Stimulated activated naive B cell treated with anti-CD40 and anti-IgM and Interleukin-4, amounts not matched to agents 10 μg/mL and 1 μg/mL and 100 μg/mL, for 72 hours (primary cell): Measurements from ENCODE around the gene RHBDD1.

ENCODE experiments used
- ATAC-seq, 2 donors: fragments of 150-1000 bp; cut with Tn5 transposase; replicated peaks; 2 replicates each; pipeline ENCODE4 v1.10.0; 2021; ENCODE audit warnings: moderate library complexity in 1 of 2
- DNase-seq: peaks from one replicate; pipeline ENCODE4 v3.0.0; 2021
- H3K27ac Mint-ChIP-seq: one replicate; pipeline ENCODE4 v1.8.0; 2022; ENCODE audit warnings: mild to moderate bottlenecking, mixed read lengths
- H3K27me3 Mint-ChIP-seq, 2 donors: one replicate each; pipeline ENCODE4 v1.8.0; 2022; ENCODE audit warnings: mixed read lengths in 2 of 2
- H3K36me3 Mint-ChIP-seq, 2 donors: one replicate each; pipeline ENCODE4 v1.8.0; 2022; ENCODE audit warnings: mixed read lengths in 2 of 2, mild to moderate bottlenecking in 1 of 2
- H3K4me1 Mint-ChIP-seq, 2 donors: one replicate each; pipeline ENCODE4 v1.8.0; 2022; ENCODE audit warnings: mixed read lengths in 2 of 2, mild to moderate bottlenecking in 1 of 2
- H3K4me3 Mint-ChIP-seq, 2 donors: one replicate each; pipeline ENCODE4 v1.8.0; 2022; ENCODE audit warnings: mild to moderate bottlenecking in 2 of 2, mixed read lengths in 2 of 2, moderate library complexity in 1 of 2
- H3K9me3 Mint-ChIP-seq, 2 donors: one replicate each; pipeline ENCODE4 v1.8.0; 2022; ENCODE audit warnings: mixed read lengths in 2 of 2, mild to moderate bottlenecking in 1 of 2

RHBDD1 gene

GRCh38 chr2:226796012-226796839 is 39.6 kb upstream of the RHBDD1 start:
- ATAC-seq (no peak), DNase-seq (no peak)
- no peak overlapping the region for H3K27ac Mint-ChIP-seq
- no peak overlapping the region for H3K4me3 Mint-ChIP-seq
- H3K4me1 Mint-ChIP-seq: peaks cover 21 to 57% of the 10 kb centered on the region in 2 donors
- H3K27me3 Mint-ChIP-seq: no peaks in the 10 kb centered on the region
- H3K9me3 Mint-ChIP-seq: no peaks in the 10 kb centered on the region
- peaks cover 4 to 13% of the 10 kb centered on the region in 2 donors for H3K36me3 Mint-ChIP-seq

GRCh38 chr2:226796840-226797288 is 39.0 kb upstream of the RHBDD1 start:
- no peak overlapping the region for H3K27ac Mint-ChIP-seq
- H3K36me3 Mint-ChIP-seq: peaks cover 4 to 13% of the 10 kb centered on the region in 2 donors
- DNase-seq: no peak
- H3K4me1 Mint-ChIP-seq: peaks cover 25 to 63% of the 10 kb centered on the region in 2 donors
- ATAC-seq: no peak
- no peaks in the 10 kb centered on the region for H3K27me3 Mint-ChIP-seq
- peak overlapping the region in 1 of 2 donors; percentile 65 for H3K4me3 Mint-ChIP-seq
- no peaks in the 10 kb centered on the region for H3K9me3 Mint-ChIP-seq

DNA sequence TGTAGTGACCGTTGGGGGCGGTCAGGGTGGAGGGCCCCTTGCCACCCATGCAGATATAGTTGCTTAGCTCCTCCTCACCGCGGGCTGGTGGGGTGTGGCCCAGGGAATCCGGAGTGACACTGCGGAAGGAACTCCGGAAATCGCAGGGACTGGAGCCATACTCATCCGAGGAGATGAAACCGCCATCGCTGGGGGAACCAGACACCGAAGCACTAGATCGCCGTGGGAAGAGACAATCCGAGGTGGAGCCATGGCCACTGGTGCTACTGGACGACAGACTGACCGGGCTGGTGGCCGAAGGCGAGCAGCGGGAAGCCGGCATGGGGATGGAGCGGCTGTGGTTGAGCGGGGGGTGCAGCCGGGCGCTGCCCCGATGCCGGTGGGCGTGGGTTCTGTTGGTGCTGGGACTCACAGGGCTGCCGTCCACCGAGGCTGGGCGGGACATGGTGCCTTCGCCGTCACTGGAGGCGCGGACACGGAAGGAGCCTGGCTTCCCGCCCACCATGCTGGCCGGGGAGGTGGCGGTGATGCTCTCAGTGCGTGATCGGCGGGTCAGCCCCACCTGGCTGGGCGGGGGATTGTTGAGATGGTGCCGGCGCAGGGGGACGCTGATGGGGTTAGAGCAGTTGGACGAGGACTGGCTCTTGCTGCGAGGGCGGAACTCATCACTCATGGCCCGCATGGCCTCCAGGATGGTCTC is 38.4 kb upstream of the RHBDD1 start:
- DNase-seq (no peak), ATAC-seq (no peak)
- Mint-ChIP-seq H3K9me3 (no peaks in the 10 kb centered on the region), H3K4me1 (peaks cover 20 to 59% of the 10 kb centered on the region in 2 donors), H3K4me3 (peak overlapping the region; percentile 14 to 87), H3K27ac (peak overlapping the region; percentile 77), H3K27me3 (no peaks in the 10 kb centered on the region), H3K36me3 (peaks cover 4 to 13% of the 10 kb centered on the region in 2 donors)

DNA sequence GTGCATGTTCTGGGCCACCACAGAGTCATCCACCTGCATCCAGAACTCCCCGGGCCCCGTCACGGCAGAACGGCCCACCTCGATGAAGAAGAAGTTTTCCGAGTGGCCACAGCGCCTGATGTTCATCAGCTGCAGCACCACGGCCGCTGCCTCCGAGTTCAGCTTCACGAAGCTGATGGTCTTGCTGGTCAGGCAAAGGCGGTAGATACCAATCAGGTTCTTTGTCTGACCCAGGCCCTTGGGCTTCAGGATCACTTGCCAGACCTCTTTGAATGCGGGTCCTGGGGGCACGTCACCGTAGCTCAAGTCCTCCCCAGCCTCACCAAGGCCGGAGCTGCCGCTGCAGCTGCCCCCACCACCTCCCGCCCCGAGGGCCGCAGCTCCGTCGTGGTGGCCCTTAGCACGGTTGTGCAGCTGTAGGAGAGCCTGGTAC is 37.8 kb upstream of the RHBDD1 start:
- ATAC-seq (no peak), DNase-seq (no peak)
- H3K4me1 Mint-ChIP-seq: peaks cover 20 to 59% of the 10 kb centered on the region in 2 donors
- H3K9me3 Mint-ChIP-seq: no peaks in the 10 kb centered on the region
- H3K36me3 Mint-ChIP-seq: peaks cover 4 to 13% of the 10 kb centered on the region in 2 donors
- no peaks in the 10 kb centered on the region for H3K27me3 Mint-ChIP-seq
- H3K4me3 Mint-ChIP-seq: peak overlapping the region; percentile 84 to 87
- peak overlapping the region; percentile 71 for H3K27ac Mint-ChIP-seq

DNA sequence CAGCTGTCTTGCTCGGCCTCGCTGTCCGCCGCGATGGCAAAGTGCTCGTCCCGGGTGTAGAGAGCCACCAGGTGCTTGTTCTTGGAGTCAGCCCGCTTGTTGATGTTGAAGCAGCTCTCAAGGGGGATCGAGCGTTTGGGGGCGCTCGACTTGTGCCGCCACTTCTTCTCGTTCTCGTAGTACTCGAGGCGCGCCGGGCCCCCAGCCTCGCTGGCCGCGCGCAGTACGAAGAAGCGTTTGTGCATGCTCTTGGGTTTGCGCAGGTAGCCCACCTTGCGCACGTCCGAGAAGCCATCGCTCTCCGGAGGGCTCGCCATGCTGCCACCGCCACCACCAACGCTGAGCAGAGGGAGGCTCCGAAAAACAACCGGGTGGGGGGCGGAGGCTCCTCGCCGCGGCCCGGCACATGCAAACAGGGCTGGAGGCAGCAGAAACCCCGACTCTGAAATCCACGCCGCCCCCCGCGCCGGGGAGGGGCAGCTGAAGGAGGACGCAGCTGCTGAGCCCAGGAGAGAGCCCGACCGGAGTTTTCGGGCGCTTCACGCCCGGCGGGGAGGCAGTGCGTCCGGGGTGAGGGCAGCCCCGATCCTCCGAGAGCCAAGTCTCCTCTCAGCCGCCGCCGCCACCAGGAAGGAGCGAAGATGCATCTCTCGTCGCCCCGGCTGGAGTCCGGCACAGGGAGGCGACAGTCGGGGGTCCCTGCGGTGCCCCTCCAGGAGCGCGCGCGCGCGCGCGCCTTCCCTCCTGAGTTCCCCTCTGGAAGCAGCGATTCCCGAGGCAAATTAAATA is 37.2 kb upstream of the RHBDD1 start:
- Mint-ChIP-seq H3K27me3 (no peaks in the 10 kb centered on the region), H3K9me3 (no peaks in the 10 kb centered on the region), H3K27ac (peak overlapping the region; percentile 71), H3K36me3 (peaks cover 4 to 13% of the 10 kb centered on the region in 2 donors), H3K4me3 (peak overlapping the region; percentile 84 to 87), H3K4me1 (peaks cover 20 to 59% of the 10 kb centered on the region in 2 donors)
- peak; percentile 46 for DNase-seq
- peak; percentile 31 to 33 for ATAC-seq

DNA sequence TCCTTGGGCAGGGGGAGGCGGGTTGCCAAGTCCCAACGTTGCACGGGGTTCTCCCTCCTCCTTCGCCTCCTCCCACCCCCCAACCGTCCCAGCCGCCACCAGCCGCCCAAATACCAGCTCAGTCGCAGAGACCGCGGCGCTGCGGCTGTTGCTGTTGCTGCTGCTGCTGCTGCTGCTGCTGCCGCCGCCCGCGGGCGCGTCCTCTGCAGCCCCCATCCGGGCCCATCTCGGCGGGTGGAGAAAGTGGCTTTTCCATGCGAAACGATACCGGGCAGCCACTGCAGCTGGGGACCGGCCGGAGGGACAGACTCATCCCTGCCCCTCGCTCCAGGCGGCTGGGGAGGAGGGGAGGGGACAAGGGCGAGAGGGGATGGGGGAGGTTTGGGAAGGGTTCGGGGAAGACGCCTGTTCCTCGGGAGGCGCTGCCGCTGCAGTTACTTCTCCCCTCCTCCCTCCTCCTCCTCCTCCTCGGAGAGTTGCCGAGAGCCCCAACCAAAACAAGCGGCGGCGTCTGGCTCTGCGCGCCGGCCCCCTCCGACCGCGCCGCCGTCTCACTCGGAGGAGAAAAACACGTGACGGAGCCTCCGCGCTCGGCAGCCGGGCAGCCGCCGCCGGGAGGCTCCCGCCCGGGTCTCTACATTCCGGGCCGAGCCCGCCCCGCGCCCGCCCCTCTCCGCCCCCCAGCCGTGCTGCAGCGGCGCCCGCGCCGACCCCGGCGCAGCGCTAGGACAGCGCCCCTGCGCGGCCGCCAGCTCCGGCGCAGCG is 36.5 kb upstream of the RHBDD1 start, which contains the start of gene IRS1:
Gene IRS1 (minus strand): TSS at position 610 of the 765 bp plus-strand sequence. CDS start 1,082 bp downstream, outside the sequence.
- Mint-ChIP-seq H3K36me3 (peaks cover 4 to 13% of the 10 kb centered on the region in 2 donors), H3K27ac (peak within 1 kb of the TSS; percentile 65), H3K9me3 (no peaks in the 10 kb centered on the region), H3K27me3 (peaks cover 0 to 1% of the 10 kb centered on the region in 2 donors), H3K4me1 (peaks cover 15 to 53% of the 10 kb centered on the region in 2 donors), H3K4me3 (peak within 1 kb of the TSS; percentile 84 to 90)
- DNase-seq: peak; percentile 47
- ATAC-seq: peak; percentile 59 to 60

GRCh38 chr2:226799976-226800940 is 35.6 kb upstream of the RHBDD1 start:
- peak overlapping the region; percentile 25 for H3K27ac Mint-ChIP-seq
- H3K9me3 Mint-ChIP-seq: no peaks in the 10 kb centered on the region
- H3K36me3 Mint-ChIP-seq: peaks cover 4 to 13% of the 10 kb centered on the region in 2 donors
- DNase-seq (no peak), ATAC-seq (no peak)
- peaks cover 15 to 51% of the 10 kb centered on the region in 2 donors for H3K4me1 Mint-ChIP-seq
- peaks cover 0 to 4% of the 10 kb centered on the region in 2 donors for H3K27me3 Mint-ChIP-seq
- H3K4me3 Mint-ChIP-seq: peak overlapping the region; percentile 84 to 90

DNA sequence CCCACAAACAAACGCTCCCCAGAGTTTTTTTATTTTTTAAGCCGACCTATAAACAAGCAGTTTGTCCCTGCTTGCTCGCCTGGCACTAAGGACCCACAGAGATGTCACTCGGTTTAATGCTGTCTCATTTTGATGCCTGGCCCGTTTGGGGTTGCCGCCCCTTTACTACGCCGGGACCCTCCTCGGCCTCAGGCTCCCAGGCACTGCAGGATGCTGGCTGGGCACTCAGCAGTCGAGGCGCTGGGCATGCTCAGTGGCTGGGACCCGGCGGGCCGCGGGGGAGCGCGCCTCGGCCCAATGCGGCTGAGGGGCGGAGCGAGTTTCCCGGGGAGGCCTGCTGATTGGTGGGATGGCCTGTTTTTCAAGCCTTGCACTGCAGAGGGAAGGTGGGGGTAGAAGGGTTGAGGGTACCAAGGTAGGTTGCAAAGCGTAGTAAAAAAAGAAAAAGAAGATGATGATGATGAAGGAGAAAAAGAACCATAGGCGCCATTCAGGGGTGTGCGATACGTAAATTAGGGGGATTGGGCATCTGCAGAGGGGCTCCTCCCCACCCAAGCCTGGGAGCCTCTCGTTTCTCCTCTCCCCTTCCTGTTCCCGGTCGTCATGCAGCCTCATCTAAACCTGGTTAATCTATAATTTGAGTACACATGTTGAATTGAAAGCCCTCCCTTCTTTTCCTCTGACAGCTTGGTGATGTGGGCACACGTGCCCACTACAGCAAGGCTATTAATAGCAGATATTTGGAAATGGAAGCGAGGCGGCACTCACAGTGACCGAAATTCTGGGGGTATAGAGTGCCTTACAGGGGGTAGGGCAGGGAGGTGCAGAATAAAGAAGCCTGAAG is 34.7 kb upstream of the RHBDD1 start:
- peaks cover 4 to 6% of the 10 kb centered on the region in 2 donors for H3K27me3 Mint-ChIP-seq
- peak; percentile 77 to 84 for ATAC-seq
- H3K4me3 Mint-ChIP-seq: peak overlapping the region; percentile 84 to 90
- H3K4me1 Mint-ChIP-seq: peaks cover 15 to 45% of the 10 kb centered on the region in 2 donors
- H3K36me3 Mint-ChIP-seq: peaks cover under 1 to 13% of the 10 kb centered on the region in 2 donors
- DNase-seq: peak; percentile 91
- no peaks in the 10 kb centered on the region for H3K9me3 Mint-ChIP-seq
- peak overlapping the region; percentile 33 for H3K27ac Mint-ChIP-seq

GRCh38 chr2:226802573-226802972 is 33.3 kb upstream of the RHBDD1 start:
- no peak for ATAC-seq
- no peaks in the 10 kb centered on the region for H3K9me3 Mint-ChIP-seq
- H3K36me3 Mint-ChIP-seq: no peaks in the 10 kb centered on the region
- peaks cover 7 to 17% of the 10 kb centered on the region in 2 donors for H3K27me3 Mint-ChIP-seq
- no peak for DNase-seq
- H3K4me1 Mint-ChIP-seq: peaks cover 9 to 32% of the 10 kb centered on the region in 2 donors
- no peak overlapping the region for H3K4me3 Mint-ChIP-seq
- no peak overlapping the region for H3K27ac Mint-ChIP-seq

- ATAC-seq: no peak
- peaks cover 13 to 22% of the 10 kb centered on the region in 2 donors for H3K27me3 Mint-ChIP-seq
- H3K4me1 Mint-ChIP-seq: peaks cover 9 to 26% of the 10 kb centered on the region in 2 donors
- H3K36me3 Mint-ChIP-seq: no peaks in the 10 kb centered on the region
- H3K4me3 Mint-ChIP-seq: no peak overlapping the region
- no peak for DNase-seq
- H3K9me3 Mint-ChIP-seq: no peaks in the 10 kb centered on the region
- H3K27ac Mint-ChIP-seq: no peak overlapping the region
These were observed 32.4 kb upstream of the RHBDD1 start for GRCh38 chr2:226803410-226803809.

- Mint-ChIP-seq H3K9me3 (no peaks in the 10 kb centered on the region), H3K27me3 (peaks cover 20 to 21% of the 10 kb centered on the region in 2 donors), H3K27ac (no peak overlapping the region), H3K4me3 (no peak overlapping the region), H3K36me3 (no peaks in the 10 kb centered on the region), H3K4me1 (no peaks in the 10 kb centered on the region)
- DNase-seq: no peak
- ATAC-seq: peak in 1 of 2 donors; percentile 39
These were observed 22.6 kb upstream of the RHBDD1 start for GRCh38 chr2:226813148-226813701.
